Cardiac fibroblast (primary cell): ENCODE results near the gene PER2.
A peak's percentile ranks its signal among the peaks of the same experiment; 100 is the strongest.
"Not testable (repeated sequence)": the region's sequence is repeated elsewhere in the genome, so short reads cannot be mapped to it uniquely, and the experiment has no call there.

Experiments
- DNase-seq, 2 donors: peaks; one replicate each; pipeline versions ENCODE4 v3.0.0 to v3.0.0-alpha.2; 2010; ENCODE audit warnings: low read depth in 2 of 2
- H3K4me3 ChIP-seq, 2 donors: replicated peaks in 1 of 2; 1 replicate in 1 of 2; 2 replicates in 1 of 2; pipeline ENCODE4 v1.5.1; 2011; ENCODE audit warnings: low read depth in 2 of 2, low read length in 2 of 2, mild to moderate bottlenecking in 2 of 2, moderate library complexity in 1 of 2
- TF ChIP-seq, protein P1 (sequence below): IDR thresholded peaks from one replicate; pipeline ENCODE4 v1.5.1; 2011; ENCODE audit warnings: low read depth, mild to moderate bottlenecking, low read length, inconsistent platforms

Gene PER2

GRCh38 chr2:238320648-238321281 lies 32.4 kb upstream of the PER2 start:
- TF ChIP-seq, protein P1, sequence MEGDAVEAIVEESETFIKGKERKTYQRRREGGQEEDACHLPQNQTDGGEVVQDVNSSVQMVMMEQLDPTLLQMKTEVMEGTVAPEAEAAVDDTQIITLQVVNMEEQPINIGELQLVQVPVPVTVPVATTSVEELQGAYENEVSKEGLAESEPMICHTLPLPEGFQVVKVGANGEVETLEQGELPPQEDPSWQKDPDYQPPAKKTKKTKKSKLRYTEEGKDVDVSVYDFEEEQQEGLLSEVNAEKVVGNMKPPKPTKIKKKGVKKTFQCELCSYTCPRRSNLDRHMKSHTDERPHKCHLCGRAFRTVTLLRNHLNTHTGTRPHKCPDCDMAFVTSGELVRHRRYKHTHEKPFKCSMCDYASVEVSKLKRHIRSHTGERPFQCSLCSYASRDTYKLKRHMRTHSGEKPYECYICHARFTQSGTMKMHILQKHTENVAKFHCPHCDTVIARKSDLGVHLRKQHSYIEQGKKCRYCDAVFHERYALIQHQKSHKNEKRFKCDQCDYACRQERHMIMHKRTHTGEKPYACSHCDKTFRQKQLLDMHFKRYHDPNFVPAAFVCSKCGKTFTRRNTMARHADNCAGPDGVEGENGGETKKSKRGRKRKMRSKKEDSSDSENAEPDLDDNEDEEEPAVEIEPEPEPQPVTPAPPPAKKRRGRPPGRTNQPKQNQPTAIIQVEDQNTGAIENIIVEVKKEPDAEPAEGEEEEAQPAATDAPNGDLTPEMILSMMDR, result no peak
- peak; percentile 22 for DNase-seq

GRCh38 chr2:238320246-238320647 lies 31.8 kb upstream of the PER2 start, which contains the start of gene TRAF3IP1:
TRAF3IP1 (plus strand) TSS chr2:238320518; CDS start chr2:238320663, 145 bp downstream.
- TF ChIP-seq, protein P1, result no peak
- peak within 1 kb of the TSS; percentile 67 to 79 for H3K4me3 ChIP-seq
- DNase-seq, result peak; percentile 88 to 96

More at GRCh38 chr2:238320648-238321281, 32.4 kb upstream of the PER2 start:
- H3K4me3 ChIP-seq, result peak overlapping the region; percentile 67 to 79

DNA sequence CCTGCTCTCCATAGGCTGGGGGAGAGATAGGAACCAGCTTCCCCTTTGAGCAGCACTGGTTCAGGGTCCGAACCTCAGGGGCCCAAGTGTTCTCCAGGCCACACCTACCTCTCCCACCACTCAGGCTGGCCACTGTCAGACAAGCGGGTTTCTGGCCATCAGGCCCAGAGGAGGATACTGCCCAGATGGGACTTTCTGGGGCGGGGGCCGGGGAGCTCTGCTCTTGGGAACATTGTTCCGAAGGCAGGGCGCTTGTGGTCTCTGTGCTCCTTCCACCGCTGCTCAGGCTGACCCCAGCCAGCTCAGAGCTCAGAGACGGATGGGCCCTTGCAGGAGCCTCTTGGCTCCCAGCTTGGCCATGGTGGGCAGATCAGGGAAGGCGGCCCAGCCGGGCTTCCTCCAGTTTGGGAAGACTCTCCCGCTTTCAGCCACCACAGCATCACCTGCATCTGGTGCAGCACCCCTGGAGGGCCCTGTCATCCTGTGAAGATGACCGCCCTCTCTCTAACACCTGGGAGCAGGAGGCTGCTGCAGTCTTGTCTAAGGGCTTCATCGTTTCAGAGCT lies 26.7 kb upstream of the PER2 start:
- no peak overlapping the region for H3K4me3 ChIP-seq
- DNase-seq, result no peak
- TF ChIP-seq, protein P1, result no peak

- TF ChIP-seq, protein P1, result no peak
- H3K4me3 ChIP-seq, result no peak overlapping the region
- no peak for DNase-seq
These were observed 26.2 kb upstream of the PER2 start for GRCh38 chr2:238314576-238314975.

DNA sequence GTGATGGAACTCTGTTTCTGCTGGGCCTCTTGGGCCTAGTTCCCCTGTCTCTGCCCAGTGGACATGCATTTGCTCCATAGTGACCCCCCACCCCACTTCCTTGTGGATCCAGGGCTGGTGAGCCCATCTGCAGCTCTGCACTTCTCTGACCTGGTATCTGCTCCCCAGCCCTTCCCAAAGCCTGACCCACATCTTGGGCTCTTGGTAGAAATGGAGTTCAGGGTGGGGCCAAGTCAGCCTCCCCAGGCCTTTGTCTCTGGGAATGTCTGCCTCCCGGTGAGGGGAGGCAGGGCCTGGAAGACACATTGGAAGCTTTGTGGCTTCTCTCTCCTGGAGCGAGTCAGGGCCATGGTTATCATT lies 25.6 kb upstream of the PER2 start:
- no peak overlapping the region for H3K4me3 ChIP-seq
- TF ChIP-seq, protein P1, result no peak
- DNase-seq, result no peak

DNA sequence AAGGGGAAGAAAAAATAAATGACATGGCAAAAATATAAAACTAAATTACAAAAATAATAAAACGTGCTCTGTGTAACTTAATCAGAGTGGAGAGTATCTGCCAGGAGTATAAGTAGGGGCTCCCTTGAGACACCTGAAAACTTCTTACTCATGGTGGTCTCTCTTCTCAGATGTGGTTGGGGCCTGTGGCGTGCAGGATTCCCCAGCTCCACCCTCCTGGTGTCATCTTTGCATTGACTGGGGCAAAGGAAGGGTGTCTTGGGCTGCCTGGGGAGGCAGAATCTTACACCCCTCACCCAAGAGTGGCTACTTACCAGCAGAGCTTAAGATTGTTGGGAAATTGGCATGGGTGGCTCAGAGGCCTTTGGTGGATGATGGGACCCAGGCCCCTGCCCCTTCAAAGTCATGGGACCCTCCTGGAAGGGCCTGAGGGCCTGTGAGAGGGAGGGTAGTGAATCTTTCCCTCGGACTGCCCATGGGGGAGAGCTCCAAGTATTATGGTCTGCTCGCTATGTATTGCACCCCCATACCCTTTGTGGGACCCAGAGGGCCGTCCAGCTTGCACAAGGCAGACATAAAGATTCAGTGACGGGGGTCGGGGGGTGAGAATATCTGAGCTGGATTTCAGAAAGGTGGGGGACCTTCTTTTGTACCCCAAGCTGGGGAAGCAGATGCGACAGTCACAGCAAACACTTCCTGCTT lies 25.0 kb upstream of the PER2 start:
- no peak overlapping the region for H3K4me3 ChIP-seq
- no peak for DNase-seq
- TF ChIP-seq, protein P1, result no peak

DNA sequence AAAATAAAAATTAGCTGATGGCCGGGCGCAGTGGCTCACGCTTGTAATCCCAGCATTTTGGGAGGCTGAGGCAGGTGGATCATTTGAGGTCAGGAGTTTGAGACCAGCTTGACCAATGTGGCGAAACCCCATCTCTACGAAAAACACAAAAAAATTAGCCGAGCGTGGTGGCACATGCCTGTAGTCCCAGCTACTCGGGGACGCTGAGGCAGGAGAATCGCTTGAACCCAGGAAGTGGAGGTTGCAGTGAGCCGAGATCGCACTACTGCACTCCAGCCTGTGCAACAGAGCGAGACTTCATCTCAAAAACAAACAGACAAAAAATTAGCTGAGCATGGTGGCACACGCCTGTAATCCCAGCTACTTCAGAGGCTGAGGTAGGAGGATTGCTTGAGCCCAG lies 22.3 kb upstream of the PER2 start:
- not testable (repeated sequence) for H3K4me3 ChIP-seq, DNase-seq
